Astrocyte (in vitro differentiated cells and primary cell): ENCODE results near the gene ADAMTSL2. TPM values are rescaled to one million over a fixed set of nuclear protein-coding genes. Genes with fewer than 3 reads are reported as not detected.

Experiments used
- DNase-seq: peaks from one replicate; pipeline ENCODE4 v3.0.0-alpha.2; 2010; ENCODE audit warnings: low read depth
- FAIRE-seq: peaks from 2 replicates; lab custom pipeline; 2011; peaks lifted over from hg19 to GRCh38; lab: Jason Lieb, UNC
- H2AFZ ChIP-seq: 2 replicates; pipeline ENCODE4 v1.6.0; 2012; ENCODE audit warnings: low read depth, low read length, inconsistent platforms
- H3K27ac ChIP-seq: 2 replicates; pipeline ENCODE4 v1.5.1; 2011; ENCODE audit warnings: low read depth, low read length, inconsistent platforms
- H3K27me3 ChIP-seq: 2 replicates; pipeline ENCODE4 v1.6.0; 2011; ENCODE audit warnings: low read length, inconsistent platforms; ENCODE audit not compliant: insufficient read depth
- H3K36me3 ChIP-seq: 2 replicates; pipeline ENCODE4 v1.5.1; 2011; ENCODE audit warnings: low read length, inconsistent platforms; ENCODE audit not compliant: insufficient read depth
- H3K4me1 ChIP-seq: 2 replicates; pipeline ENCODE4 v1.5.1; 2011; ENCODE audit warnings: low read length, inconsistent platforms; ENCODE audit not compliant: insufficient read depth
- H3K4me2 ChIP-seq: 2 replicates; pipeline ENCODE4 v1.6.0; 2012; ENCODE audit warnings: low read length, inconsistent platforms
- H3K4me3 ChIP-seq: 2 replicates; pipeline ENCODE4 v1.5.1; 2011; ENCODE audit warnings: low read depth, mild to moderate bottlenecking, low read length, inconsistent platforms; ENCODE audit not compliant: insufficient read depth
- H3K79me2 ChIP-seq: 2 replicates; pipeline ENCODE4 v1.6.0; 2012; ENCODE audit warnings: mild to moderate bottlenecking, low read length, inconsistent platforms; ENCODE audit not compliant: insufficient read depth
- H3K9ac ChIP-seq: 2 replicates; pipeline ENCODE4 v1.6.0; 2012; ENCODE audit warnings: mild to moderate bottlenecking, low read length, inconsistent platforms
- H3K9me3 ChIP-seq: 2 replicates; pipeline ENCODE4 v1.5.1; 2012; ENCODE audit warnings: low read depth, mild to moderate bottlenecking, low read length, inconsistent platforms; ENCODE audit not compliant: insufficient read depth
- H4K20me1 ChIP-seq: 2 replicates; pipeline ENCODE4 v1.6.0; 2012; ENCODE audit warnings: low read length, inconsistent platforms; ENCODE audit not compliant: insufficient read depth
- H3K27ac Mint-ChIP-seq: one replicate; pipeline ENCODE4 v1.8.0; 2021; ENCODE audit warnings: mild to moderate bottlenecking, mixed read lengths; ENCODE audit not compliant: unreplicated experiment
- H3K27me3 Mint-ChIP-seq: one replicate; pipeline ENCODE4 v1.8.0; 2021; ENCODE audit warnings: low read depth, mixed read lengths; ENCODE audit not compliant: unreplicated experiment
- H3K36me3 Mint-ChIP-seq: one replicate; pipeline ENCODE4 v1.8.0; 2021; ENCODE audit warnings: low read depth, mixed read lengths; ENCODE audit not compliant: unreplicated experiment
- H3K4me1 Mint-ChIP-seq: one replicate; pipeline ENCODE4 v1.8.0; 2021; ENCODE audit warnings: low read depth, mixed read lengths; ENCODE audit not compliant: unreplicated experiment
- H3K4me3 Mint-ChIP-seq: one replicate; pipeline ENCODE4 v1.8.0; 2021; ENCODE audit warnings: mild to moderate bottlenecking, moderate library complexity, mixed read lengths; ENCODE audit not compliant: unreplicated experiment
- H3K9me3 Mint-ChIP-seq: one replicate; pipeline ENCODE4 v1.8.0; 2021; ENCODE audit warnings: mild to moderate bottlenecking, mixed read lengths; ENCODE audit not compliant: unreplicated experiment
- EZH2 ChIP-seq: IDR thresholded peaks from 2 replicates; pipeline ENCODE4 v1.6.1; 2012; ENCODE audit warnings: mild to moderate bottlenecking, low read length, inconsistent platforms; ENCODE audit not compliant: insufficient read depth
- total RNA-seq: library from RNA; stranded (reverse); gene quantifications from 2 replicates; pipeline ENCODE4 v1.2.1, GENCODE V29; 2021
- TF ChIP-seq, protein P1 (sequence below): IDR thresholded peaks from 2 replicates; pipeline ENCODE4 v1.5.1; 2011; ENCODE audit warnings: low read depth, mild to moderate bottlenecking, inconsistent platforms, low read length, moderate library complexity; ENCODE audit not compliant: insufficient read depth

ADAMTSL2 gene
- total RNA-seq, 1 donor from 2014 or later = 0.52 TPM

GRCh38 chr9:133560311-133560710 lies 25.8 kb downstream of the ADAMTSL2 start:
- Mint-ChIP-seq H3K36me3 (no peaks in the 10 kb centered on the region), H3K4me1 (peaks cover 29% of the 10 kb centered on the region), H3K4me3 (no peak overlapping the region), H3K9me3 (no peaks in the 10 kb centered on the region), H3K27me3 (peaks cover 20% of the 10 kb centered on the region), H3K27ac (no peak overlapping the region)
- H3K9me3 ChIP-seq = no peaks in the 10 kb centered on the region
- peaks cover 6% of the 10 kb centered on the region for H3K27me3 ChIP-seq
- TF ChIP-seq, protein P1, sequence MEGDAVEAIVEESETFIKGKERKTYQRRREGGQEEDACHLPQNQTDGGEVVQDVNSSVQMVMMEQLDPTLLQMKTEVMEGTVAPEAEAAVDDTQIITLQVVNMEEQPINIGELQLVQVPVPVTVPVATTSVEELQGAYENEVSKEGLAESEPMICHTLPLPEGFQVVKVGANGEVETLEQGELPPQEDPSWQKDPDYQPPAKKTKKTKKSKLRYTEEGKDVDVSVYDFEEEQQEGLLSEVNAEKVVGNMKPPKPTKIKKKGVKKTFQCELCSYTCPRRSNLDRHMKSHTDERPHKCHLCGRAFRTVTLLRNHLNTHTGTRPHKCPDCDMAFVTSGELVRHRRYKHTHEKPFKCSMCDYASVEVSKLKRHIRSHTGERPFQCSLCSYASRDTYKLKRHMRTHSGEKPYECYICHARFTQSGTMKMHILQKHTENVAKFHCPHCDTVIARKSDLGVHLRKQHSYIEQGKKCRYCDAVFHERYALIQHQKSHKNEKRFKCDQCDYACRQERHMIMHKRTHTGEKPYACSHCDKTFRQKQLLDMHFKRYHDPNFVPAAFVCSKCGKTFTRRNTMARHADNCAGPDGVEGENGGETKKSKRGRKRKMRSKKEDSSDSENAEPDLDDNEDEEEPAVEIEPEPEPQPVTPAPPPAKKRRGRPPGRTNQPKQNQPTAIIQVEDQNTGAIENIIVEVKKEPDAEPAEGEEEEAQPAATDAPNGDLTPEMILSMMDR = no peak
- no peak for TF ChIP-seq EZH2
- H2AFZ ChIP-seq = no peak overlapping the region
- no peak for FAIRE-seq
- H3K79me2 ChIP-seq = no peaks in the 10 kb centered on the region
- H3K4me1 ChIP-seq = peaks cover 24% of the 10 kb centered on the region
- H3K4me2 ChIP-seq = no peak overlapping the region
- H4K20me1 ChIP-seq = no peaks in the 10 kb centered on the region
- H3K36me3 ChIP-seq = no peaks in the 10 kb centered on the region
- H3K4me3 ChIP-seq = no peak overlapping the region
- H3K27ac ChIP-seq = no peak overlapping the region
- DNase-seq = peak; percentile 23
- H3K9ac ChIP-seq = no peak overlapping the region

DNA sequence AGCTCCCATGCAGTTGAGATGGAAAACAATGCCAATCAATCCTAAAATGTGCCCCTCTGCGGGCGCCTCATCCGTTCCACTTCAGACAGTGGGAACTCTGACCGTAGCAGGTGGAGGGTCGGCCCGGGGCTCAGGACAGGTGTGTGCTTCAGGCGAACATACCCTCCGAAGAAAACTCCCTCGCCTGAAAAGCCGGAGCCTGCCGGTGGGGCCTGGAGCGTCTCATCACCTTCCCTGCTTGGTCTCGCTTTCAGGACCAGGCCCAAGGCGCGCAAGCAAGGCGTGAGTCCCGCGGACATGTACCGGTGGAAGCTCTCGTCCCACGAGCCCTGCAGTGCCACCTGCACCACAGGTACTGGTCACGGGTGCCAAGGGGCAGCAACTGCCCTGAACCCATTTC lies 26.4 kb downstream of the ADAMTSL2 start:
- peaks cover 22% of the 10 kb centered on the region for H3K27me3 Mint-ChIP-seq
- TF ChIP-seq, protein P1 = no peak
- TF ChIP-seq EZH2 = no peak
- Histone ChIP-seq H3K4me2 (no peak overlapping the region), H3K4me3 (no peak overlapping the region), H2AFZ (no peak overlapping the region), H3K9me3 (no peaks in the 10 kb centered on the region), H3K4me1 (peaks cover 24% of the 10 kb centered on the region), H3K9ac (no peak overlapping the region), H3K27me3 (peaks cover 6% of the 10 kb centered on the region), H4K20me1 (no peaks in the 10 kb centered on the region), H3K79me2 (no peaks in the 10 kb centered on the region), H3K27ac (no peak overlapping the region), H3K36me3 (no peaks in the 10 kb centered on the region)
- no peak overlapping the region for H3K4me3 Mint-ChIP-seq
- no peak overlapping the region for H3K27ac Mint-ChIP-seq
- DNase-seq (no peak), FAIRE-seq (no peak)
- H3K9me3 Mint-ChIP-seq = no peaks in the 10 kb centered on the region
- H3K36me3 Mint-ChIP-seq = no peaks in the 10 kb centered on the region
- H3K4me1 Mint-ChIP-seq = peaks cover 29% of the 10 kb centered on the region

- Histone ChIP-seq H3K4me3 (no peak overlapping the region), H3K9ac (no peak overlapping the region), H3K27ac (no peak overlapping the region), H3K79me2 (no peaks in the 10 kb centered on the region), H3K9me3 (no peaks in the 10 kb centered on the region), H4K20me1 (no peaks in the 10 kb centered on the region), H3K27me3 (peaks cover 5% of the 10 kb centered on the region), H3K36me3 (no peaks in the 10 kb centered on the region), H3K4me1 (peaks cover 24% of the 10 kb centered on the region), H3K4me2 (no peak overlapping the region), H2AFZ (no peak overlapping the region)
- FAIRE-seq (no peak), DNase-seq (no peak)
- H3K27me3 Mint-ChIP-seq = peaks cover 24% of the 10 kb centered on the region
- H3K9me3 Mint-ChIP-seq = no peaks in the 10 kb centered on the region
- no peak overlapping the region for H3K4me3 Mint-ChIP-seq
- peaks cover 26% of the 10 kb centered on the region for H3K4me1 Mint-ChIP-seq
- H3K36me3 Mint-ChIP-seq = no peaks in the 10 kb centered on the region
- no peak for TF ChIP-seq EZH2
- no peak overlapping the region for H3K27ac Mint-ChIP-seq
Measured at GRCh38 chr9:133561976-133562554, 27.6 kb downstream of the ADAMTSL2 start.
